GM21367 (cell line): Measurements from ENCODE around the gene TRIP10.
"Not testable (repeated sequence)": the region's sequence is repeated elsewhere in the genome, so short reads cannot be mapped to it uniquely, and the experiment has no call there.

ENCODE experiments used
- ATAC-seq: cut with Tn5 transposase; IDR thresholded peaks from one replicate; pipeline ENCODE4 v1.9.1; 2021; ENCODE audit not compliant: unreplicated experiment

The TRIP10 gene

GRCh38 chr19:6791237-6791636 is 51.8 kb downstream of the TRIP10 start:
- no peak for ATAC-seq

GRCh38 chr19:6793411-6793810 is 53.9 kb downstream of the TRIP10 start:
- ATAC-seq, result no peak

- no peak for ATAC-seq
These were observed 54.5 kb downstream of the TRIP10 start for GRCh38 chr19:6793973-6794372.

- ATAC-seq, result no peak
These were observed 55.4 kb downstream of the TRIP10 start for GRCh38 chr19:6794686-6795431.

GRCh38 chr19:6796278-6796677 is 56.8 kb downstream of the TRIP10 start:
- ATAC-seq, result no peak

- no peak for ATAC-seq
These were observed 58.2 kb downstream of the TRIP10 start for GRCh38 chr19:6797646-6798045.

GRCh38 chr19:6800160-6800790 is 60.8 kb downstream of the TRIP10 start:
- not testable (repeated sequence) for ATAC-seq

GRCh38 chr19:6800991-6801484 is 61.6 kb downstream of the TRIP10 start:
- no peak for ATAC-seq
